HG02588 (cell line): ENCODE data around the gene ADAM20.
"Not testable (repeated sequence)": the region's sequence is repeated elsewhere in the genome, so short reads cannot be mapped to it uniquely, and the experiment has no call there.

Experiments
- ATAC-seq: cut with Tn5 transposase; IDR thresholded peaks from one replicate; pipeline ENCODE4 v1.9.1; 2021; ENCODE audit warnings: mild to moderate bottlenecking, moderate library complexity; ENCODE audit not compliant: unreplicated experiment

ADAM20 gene

DNA sequence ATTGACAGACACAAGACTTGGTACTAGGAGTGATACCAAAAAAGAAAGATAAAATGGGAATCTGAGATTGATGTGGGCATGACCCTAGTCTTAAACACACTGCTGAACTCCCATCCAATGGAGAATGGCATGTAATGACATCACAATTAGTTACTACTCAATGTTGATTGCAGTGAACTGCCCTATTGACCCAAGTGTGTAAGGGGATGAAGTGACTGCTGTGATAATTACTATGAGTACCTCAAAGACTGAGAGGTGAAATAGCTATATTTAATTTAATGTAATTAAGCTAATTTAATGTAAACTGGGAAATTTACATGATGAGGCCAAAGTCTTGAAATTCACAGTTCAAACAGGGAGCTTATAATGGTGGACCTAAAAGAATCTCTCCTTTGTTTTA lies at the start of gene ADAM20:
Gene ADAM20, minus strand, starts transcription at position 101 of the 400 bp plus-strand sequence. CDS start 10,247 bp downstream, outside the sequence.
- ATAC-seq = no peak

DNA sequence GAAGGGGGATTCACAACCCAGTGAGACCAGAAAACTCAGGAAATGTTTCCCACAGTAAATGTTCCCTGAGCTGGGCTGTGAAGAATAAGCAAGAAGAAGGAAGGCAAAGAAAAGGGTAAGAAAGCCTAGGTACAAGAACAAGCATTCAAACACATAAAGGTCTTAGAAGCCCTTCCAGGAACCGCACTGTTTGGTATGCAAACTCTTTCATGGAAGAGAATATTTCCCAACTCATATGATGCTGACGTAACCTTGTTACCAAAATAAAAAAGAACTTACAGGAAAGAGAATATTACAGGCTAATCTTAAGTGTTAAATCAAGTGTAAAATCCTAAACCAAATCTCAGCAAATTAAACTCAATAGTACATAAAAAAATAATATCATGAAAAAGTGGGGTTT lies 42.1 kb upstream of the ADAM20 start:
- no peak for ATAC-seq

- ATAC-seq = no peak
These were observed 38.2 kb upstream of the ADAM20 start for GRCh38 chr14:70573050-70573449.

- no peak for ATAC-seq
These were observed 36.3 kb upstream of the ADAM20 start for GRCh38 chr14:70571139-70571538.

- no peak for ATAC-seq
These were observed 33.0 kb upstream of the ADAM20 start for GRCh38 chr14:70567791-70568190.

- ATAC-seq = no peak
These were observed 29.1 kb upstream of the ADAM20 start for GRCh38 chr14:70563869-70564268.

- no peak for ATAC-seq
These were observed 28.6 kb upstream of the ADAM20 start for GRCh38 chr14:70563417-70563816.

DNA sequence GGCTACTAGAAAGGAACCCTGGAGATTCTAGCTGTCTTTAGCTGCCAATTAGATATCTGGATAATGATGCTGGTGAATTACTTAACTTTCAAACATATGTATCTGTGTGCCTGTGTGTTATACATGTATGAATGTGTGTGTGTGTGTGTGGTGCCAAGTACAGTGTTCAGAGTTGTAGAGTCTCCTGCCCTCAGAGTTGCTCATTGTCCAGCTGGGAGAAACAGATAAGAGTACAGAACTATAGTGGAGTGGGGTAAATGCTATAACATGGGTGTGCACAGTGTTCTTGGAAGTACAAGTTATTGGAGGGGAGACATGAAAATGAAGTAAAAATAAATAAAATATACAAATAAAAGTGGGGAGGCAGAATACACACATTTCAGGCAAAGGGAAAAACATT lies 23.6 kb upstream of the ADAM20 start:
- ATAC-seq = no peak

DNA sequence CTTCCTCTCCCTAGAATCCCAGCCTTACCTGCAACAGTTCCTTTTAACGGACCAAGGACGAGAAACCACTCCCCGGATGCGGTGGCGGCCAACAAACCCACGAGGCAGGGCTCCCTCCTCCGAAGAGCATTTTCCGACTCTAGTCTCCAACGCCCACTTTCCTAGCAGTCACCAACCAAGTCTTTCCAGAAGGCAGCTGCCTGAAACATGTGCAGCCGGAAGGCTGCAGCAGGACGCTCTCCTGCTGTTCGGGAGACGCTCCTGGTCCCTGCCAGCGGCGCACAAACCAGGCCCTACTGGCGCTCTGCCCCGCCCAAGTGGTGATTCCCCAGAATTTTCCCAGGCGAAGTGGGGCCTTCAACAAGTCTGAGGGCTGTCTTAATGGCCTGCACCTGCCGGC lies 21.1 kb upstream of the ADAM20 start:
- no peak for ATAC-seq

DNA sequence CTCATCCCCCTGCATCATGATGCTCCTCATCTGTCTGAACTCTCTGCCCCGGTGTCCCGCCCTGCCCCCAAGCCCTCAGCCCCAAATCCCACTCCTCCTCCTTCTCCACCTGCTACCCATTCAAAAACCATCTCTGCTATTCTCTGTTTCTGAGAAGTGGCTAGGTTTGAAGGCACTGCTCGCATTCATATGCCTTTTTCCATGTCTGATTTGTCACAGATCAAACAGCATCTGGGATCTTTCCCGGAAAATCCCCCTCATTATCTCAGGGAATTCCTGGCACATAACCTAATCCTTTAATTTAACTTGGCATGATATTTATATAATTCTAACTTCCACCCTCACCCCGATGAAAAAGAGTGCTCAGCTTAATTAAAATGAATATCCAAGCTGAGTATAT lies 3.3 kb upstream of the ADAM20 start:
- ATAC-seq = no peak

GRCh38 chr14:70536830-70537229 lies 2.0 kb upstream of the ADAM20 start:
- ATAC-seq = no peak

DNA sequence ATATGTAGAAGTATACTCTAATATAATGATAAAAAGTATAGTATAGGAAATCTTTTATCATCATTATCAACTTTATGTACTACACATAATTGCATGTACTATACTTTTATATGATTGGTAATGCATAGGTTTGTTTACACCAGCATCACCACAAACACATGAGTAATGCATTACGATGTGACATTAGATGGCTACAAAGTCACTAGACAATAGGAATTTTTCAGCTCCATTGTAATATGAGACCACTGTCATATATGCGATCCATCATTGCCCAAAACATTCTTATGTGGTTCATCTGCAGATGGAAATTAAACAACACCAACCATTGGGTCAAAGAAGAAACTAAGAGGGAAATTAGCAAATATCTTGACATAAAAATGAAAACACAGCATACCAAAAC lies 4.4 kb downstream of the ADAM20 start:
- no peak for ATAC-seq

GRCh38 chr14:70527501-70528105 lies 7.2 kb downstream of the ADAM20 start:
- ATAC-seq = no peak

- ATAC-seq = no peak
These were observed 9.1 kb downstream of the ADAM20 start for GRCh38 chr14:70525691-70526090.

GRCh38 chr14:70515811-70516210 lies 19.0 kb downstream of the ADAM20 start:
- ATAC-seq = no peak

DNA sequence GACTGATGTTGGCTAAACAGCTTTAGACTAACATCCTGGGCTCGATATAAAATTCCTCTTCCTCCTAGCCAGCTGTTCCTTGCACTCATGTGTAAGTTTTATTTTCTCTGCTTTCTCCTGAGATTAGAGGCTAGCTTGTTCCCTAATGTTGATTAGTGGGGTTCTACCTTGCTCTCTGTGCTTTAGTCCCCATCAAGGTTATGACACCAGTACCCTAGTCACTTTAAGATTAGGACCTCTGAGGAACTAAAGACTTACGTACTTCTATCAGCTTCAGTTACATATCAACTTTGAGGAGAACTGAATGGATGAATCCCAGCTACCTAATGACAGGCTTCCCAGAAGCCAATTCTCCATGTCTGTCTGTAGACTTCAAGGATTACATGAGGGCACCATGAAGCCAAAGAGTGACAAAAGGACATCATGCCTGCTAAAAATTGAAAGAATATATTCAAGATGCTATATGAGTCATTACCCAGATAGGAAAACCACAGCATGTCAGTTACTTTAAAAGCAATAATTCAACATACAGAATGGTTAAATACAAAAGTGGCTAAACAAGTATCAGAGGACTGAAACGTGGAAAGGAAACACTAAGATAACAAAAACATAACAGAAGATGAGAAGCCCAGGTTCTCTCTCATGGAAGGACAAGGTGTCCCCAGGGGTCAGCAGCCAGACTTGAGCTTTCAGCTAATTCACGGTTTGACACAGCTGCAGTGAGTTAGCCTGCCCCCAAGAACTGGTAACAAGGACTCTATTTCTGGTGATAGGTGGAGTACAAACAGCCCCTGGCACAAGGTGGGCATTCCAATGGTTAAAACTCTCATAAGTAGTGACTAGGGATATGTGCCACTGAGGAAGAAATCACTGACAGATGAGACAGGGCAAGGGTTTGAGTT lies 20.4 kb downstream of the ADAM20 start:
- no peak for ATAC-seq

GRCh38 chr14:70498191-70498590 lies 36.6 kb downstream of the ADAM20 start:
- no peak for ATAC-seq

DNA sequence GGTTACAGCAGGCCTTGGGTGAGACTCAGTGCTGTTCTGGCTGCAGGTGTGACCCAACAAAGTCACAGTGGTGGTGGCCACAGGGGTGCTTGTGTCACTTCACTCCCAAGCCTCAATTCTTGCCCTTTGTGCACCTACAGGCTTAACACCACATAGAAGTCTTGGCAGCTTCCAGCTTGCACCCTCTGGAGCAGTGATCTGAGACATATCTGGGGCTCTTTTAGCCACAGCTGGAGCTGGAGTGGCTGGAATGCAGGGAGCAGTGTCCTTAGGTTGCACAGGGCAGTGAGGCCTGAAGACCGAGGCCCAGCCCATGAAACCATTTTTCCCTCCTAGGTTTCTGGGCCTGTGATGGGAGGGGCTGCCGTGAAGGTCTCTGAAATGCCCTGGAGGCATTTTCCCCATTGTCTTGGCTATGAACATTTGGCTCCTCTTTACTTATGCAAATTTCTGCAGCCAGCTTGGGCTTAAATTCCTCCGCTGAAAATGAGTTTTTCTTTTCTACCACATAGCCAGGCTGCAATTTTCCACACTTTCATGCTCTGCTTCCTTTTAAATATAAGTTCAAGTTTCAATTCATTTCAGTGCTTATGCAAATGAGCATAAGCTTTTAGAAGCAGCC lies 45.1 kb downstream of the ADAM20 start:
- ATAC-seq = no peak

GRCh38 chr14:70477356-70478105 lies 57.3 kb downstream of the ADAM20 start:
- not testable (repeated sequence) for ATAC-seq

DNA sequence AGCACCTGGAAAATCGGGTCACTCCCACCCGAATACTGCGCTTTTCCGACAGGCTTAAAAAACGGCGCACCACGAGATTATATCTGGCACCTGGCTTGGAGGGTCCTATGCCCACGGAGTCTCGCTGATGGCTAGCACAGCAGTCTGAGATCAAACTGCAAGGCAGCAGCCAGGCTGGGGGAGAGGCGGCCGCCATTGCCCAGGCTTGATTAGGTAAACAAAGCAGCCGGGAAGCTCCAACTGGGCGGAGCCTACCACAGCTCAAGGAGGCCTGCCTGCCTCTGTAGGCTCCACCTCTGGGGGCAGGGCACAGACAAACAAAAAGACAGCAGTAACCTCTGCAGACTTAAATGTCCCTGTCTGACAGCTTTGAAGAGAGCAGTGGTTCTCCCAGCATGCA lies 59.3 kb downstream of the ADAM20 start:
- ATAC-seq = not testable (repeated sequence)

DNA sequence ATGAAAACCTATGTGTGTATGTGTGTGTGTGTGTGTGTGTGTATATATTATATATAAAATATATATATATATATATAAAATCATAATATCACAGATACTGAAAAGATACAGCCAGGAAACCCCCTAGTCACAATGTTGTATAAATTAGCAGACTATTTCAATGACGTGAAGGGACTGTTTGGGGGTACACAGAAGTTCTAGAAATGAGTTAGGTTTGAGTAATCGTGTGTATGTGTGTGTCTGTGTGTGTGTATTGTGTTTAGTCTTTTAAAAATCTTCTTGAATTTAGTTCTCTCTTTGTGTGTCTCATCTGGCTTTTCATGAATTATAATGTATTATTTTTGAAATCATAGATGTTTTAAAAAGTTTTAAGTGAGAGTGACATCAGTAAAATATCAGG lies 61.0 kb downstream of the ADAM20 start:
- ATAC-seq = no peak
